MCF 10A (cell line): ENCODE measurements around the gene ZDHHC8. TPM values are rescaled to one million over a fixed set of nuclear protein-coding genes. Genes with fewer than 3 reads are reported as not detected.

Source experiments
- Bru-seq: library from RNA; stranded (reverse); fragments of 400-500 nt; gene quantifications from one replicate; lab custom pipeline; 2021; lab: Mats Ljungman, UMichigan
- BruChase-seq, 2 experiments: library from RNA; stranded (reverse); fragments of 400-500 nt; gene quantifications; one replicate each; lab custom pipeline; 2021; lab: Mats Ljungman, UMichigan
- BruUV-seq: library from RNA; stranded (reverse); fragments of 400-500 nt; replicated peaks from 2 replicates; lab custom pipeline; 2021; lab: Mats Ljungman, UMichigan
- CTCF ChIA-PET: fragments of 300-600 bp; sonication (Branson Sonifier 250); formaldehyde crosslinking; extraction: SDS; loops from one replicate; lab custom pipeline; 2021; ENCODE audit warnings: antibody characterized with exemption, inconsistent platforms; lab: Yijun Ruan, JAX
- POLR2A ChIA-PET: fragments of 300-600, 350-650 bp; sonication (Branson Sonifier 250); formaldehyde crosslinking; extraction: SDS; loops from one replicate; lab custom pipeline; 2020; ENCODE audit warnings: antibody characterized with exemption, inconsistent platforms; lab: Yijun Ruan, JAX
- DNase-seq: peaks from one replicate; pipeline ENCODE4 v3.0.0-alpha.2; 2018; ENCODE audit not compliant: unreplicated experiment
- H3K27ac Mint-ChIP-seq: one replicate; pipeline ENCODE4 v1.8.0; 2022; ENCODE audit warnings: mild to moderate bottlenecking, low read depth, mixed read lengths; ENCODE audit not compliant: unreplicated experiment
- H3K27me3 Mint-ChIP-seq: one replicate; pipeline ENCODE4 v1.8.0; 2022; ENCODE audit warnings: mixed read lengths; ENCODE audit not compliant: insufficient read depth, unreplicated experiment
- H3K36me3 Mint-ChIP-seq: one replicate; pipeline ENCODE4 v1.8.0; 2022; ENCODE audit warnings: mild to moderate bottlenecking, moderate library complexity, mixed read lengths; ENCODE audit not compliant: insufficient read depth, unreplicated experiment
- H3K4me1 Mint-ChIP-seq: one replicate; pipeline ENCODE4 v1.8.0; 2022; ENCODE audit warnings: mixed read lengths; ENCODE audit not compliant: insufficient read depth, unreplicated experiment
- H3K4me3 Mint-ChIP-seq: one replicate; pipeline ENCODE4 v1.8.0; 2022; ENCODE audit warnings: mild to moderate bottlenecking, moderate library complexity, mixed read lengths; ENCODE audit not compliant: unreplicated experiment
- H3K9me3 Mint-ChIP-seq: one replicate; pipeline ENCODE4 v1.8.0; 2022; ENCODE audit warnings: mixed read lengths; ENCODE audit not compliant: unreplicated experiment
- intact Hi-C: fragments of 100-400 bp; cut with micrococcal nuclease; formaldehyde crosslinking; loops from 2 replicates; pipeline ENCODE4 v1.14.1; 2022
- long read RNA-seq: library from polyadenylated mRNA; stranded (forward); transcript quantifications from one replicate; pipeline ENCODE4 v2.0.0, GENCODE V29; 2022
- total RNA-seq: library from RNA; stranded (reverse); gene quantifications from 2 replicates; pipeline ENCODE4 v1.2.3, GENCODE V29; 2022
- TF ChIP-seq, protein P1 (sequence below): fragments of 200-600 bp; IDR thresholded peaks from one replicate; pipeline ENCODE4 v1.8.0; 2022; ENCODE audit warnings: antibody characterized with exemption, mild to moderate bottlenecking; ENCODE audit not compliant: unreplicated experiment

Gene ZDHHC8, protein sequence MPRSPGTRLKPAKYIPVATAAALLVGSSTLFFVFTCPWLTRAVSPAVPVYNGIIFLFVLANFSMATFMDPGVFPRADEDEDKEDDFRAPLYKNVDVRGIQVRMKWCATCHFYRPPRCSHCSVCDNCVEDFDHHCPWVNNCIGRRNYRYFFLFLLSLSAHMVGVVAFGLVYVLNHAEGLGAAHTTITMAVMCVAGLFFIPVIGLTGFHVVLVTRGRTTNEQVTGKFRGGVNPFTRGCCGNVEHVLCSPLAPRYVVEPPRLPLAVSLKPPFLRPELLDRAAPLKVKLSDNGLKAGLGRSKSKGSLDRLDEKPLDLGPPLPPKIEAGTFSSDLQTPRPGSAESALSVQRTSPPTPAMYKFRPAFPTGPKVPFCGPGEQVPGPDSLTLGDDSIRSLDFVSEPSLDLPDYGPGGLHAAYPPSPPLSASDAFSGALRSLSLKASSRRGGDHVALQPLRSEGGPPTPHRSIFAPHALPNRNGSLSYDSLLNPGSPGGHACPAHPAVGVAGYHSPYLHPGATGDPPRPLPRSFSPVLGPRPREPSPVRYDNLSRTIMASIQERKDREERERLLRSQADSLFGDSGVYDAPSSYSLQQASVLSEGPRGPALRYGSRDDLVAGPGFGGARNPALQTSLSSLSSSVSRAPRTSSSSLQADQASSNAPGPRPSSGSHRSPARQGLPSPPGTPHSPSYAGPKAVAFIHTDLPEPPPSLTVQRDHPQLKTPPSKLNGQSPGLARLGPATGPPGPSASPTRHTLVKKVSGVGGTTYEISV
- total RNA-seq (43.6 and 44.8 TPM in 2 replicates), Bru-seq, nascent RNA (percentile 40 among the genes with signal in this experiment), BruChase-seq, experiment 1, labeled RNA remaining after a 6-hour chase (percentile 60 among the genes with signal in this experiment), BruChase-seq, experiment 2, labeled RNA remaining after a 2-hour chase (percentile 53 among the genes with signal in this experiment)
- long read RNA-seq, full-length matches to known transcripts: 8 of 35 reads
- long read RNA-seq, partial matches to known transcripts: 20 of 35 reads
- long read RNA-seq, other reads (novel, unspliced or antisense): 7 of 35 reads

DNA sequence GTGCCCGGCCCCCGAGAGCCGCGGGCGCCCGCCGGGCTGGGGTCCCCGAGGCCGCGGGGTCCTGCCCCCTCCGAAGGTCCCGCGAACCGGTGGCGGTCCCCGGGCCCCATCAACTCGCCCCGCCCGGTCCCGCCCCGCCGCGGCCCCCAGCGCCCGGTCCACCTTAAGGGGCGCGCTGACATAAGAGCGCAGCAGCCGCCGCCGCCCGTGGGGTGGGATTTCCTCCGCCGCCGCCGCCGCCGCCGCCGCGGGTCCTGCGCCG is at the start of gene ZDHHC8:
Gene ZDHHC8 (plus strand): TSS at position 208 of the 262 bp plus-strand sequence. CDS start 144 bp downstream, outside the sequence.
- no peak for DNase-seq
- Mint-ChIP-seq H3K4me3 (peak within 1 kb of the TSS; percentile 71), H3K27me3 (no peaks in the 10 kb centered on the region), H3K4me1 (no peaks in the 10 kb centered on the region), H3K27ac (peak within 1 kb of the TSS; percentile 61), H3K9me3 (no peaks in the 10 kb centered on the region), H3K36me3 (peaks cover 15% of the 10 kb centered on the region)
- intact Hi-C loops: no loop called here
- POLR2A ChIA-PET: no interaction called here
- no TSS peak for BruUV-seq
- CTCF ChIA-PET: no interaction called here
- TF ChIP-seq, protein P1, sequence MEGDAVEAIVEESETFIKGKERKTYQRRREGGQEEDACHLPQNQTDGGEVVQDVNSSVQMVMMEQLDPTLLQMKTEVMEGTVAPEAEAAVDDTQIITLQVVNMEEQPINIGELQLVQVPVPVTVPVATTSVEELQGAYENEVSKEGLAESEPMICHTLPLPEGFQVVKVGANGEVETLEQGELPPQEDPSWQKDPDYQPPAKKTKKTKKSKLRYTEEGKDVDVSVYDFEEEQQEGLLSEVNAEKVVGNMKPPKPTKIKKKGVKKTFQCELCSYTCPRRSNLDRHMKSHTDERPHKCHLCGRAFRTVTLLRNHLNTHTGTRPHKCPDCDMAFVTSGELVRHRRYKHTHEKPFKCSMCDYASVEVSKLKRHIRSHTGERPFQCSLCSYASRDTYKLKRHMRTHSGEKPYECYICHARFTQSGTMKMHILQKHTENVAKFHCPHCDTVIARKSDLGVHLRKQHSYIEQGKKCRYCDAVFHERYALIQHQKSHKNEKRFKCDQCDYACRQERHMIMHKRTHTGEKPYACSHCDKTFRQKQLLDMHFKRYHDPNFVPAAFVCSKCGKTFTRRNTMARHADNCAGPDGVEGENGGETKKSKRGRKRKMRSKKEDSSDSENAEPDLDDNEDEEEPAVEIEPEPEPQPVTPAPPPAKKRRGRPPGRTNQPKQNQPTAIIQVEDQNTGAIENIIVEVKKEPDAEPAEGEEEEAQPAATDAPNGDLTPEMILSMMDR: no peak

DNA sequence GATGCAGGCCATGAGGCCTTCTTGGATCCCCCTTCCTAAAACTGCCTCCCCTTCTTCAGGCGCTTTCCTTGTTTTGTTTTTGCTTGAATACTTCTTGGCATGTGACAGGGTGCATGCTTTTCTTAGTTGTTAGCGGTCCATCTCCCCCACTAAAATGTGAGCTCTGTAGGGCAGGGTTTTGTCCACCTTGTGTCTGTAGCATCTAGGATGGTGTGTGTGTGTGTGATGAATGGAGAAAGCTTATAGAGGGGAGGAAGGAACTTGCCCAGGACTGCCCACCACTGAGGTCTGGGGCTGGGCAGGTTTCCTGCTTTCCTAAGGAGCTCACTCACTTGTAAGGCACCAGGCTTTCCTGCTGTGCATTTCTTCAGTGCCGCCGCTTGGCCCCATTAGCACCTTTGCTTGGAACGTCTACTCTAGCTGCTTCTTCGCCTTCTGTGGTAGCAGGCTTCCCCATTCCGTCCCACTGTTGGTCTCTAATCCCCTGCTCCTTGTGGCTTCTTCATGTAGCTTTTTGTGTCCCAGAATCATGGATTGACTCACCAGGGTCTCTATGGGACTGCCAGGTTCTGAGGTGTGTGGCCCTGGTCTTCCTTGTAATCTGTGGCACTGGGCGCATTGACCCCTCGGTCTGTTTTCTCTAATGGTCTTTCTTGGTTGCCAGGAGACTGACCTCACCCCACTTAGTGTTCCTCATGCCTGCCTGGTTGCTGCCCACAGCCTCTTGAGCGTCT is 48.3 kb upstream of the ZDHHC8 start:
- CTCF ChIA-PET: interaction anchor here (0.9 kb wide), 1 partner anchor 19 kb away, joined by 4 read pairs; no protein-coding TSS in a partner anchor
- peaks cover 56% of the 10 kb centered on the region for H3K36me3 Mint-ChIP-seq
- H3K27me3 Mint-ChIP-seq: no peaks in the 10 kb centered on the region
- H3K4me1 Mint-ChIP-seq: peaks cover 38% of the 10 kb centered on the region
- no peak for DNase-seq
- peak overlapping the region; percentile 79 for H3K27ac Mint-ChIP-seq
- no TSS peak for BruUV-seq
- POLR2A ChIA-PET: interaction anchor here (1.4 to 3.2 kb wide), 2 partner anchors 21 to 34 kb away, joined by 3 to 13 read pairs; partner anchors contain the start of gene TRMT2A
- H3K4me3 Mint-ChIP-seq: peak overlapping the region; percentile 11
- TF ChIP-seq, protein P1: no peak
- H3K9me3 Mint-ChIP-seq: no peaks in the 10 kb centered on the region
- intact Hi-C loops: no loop called here

DNA sequence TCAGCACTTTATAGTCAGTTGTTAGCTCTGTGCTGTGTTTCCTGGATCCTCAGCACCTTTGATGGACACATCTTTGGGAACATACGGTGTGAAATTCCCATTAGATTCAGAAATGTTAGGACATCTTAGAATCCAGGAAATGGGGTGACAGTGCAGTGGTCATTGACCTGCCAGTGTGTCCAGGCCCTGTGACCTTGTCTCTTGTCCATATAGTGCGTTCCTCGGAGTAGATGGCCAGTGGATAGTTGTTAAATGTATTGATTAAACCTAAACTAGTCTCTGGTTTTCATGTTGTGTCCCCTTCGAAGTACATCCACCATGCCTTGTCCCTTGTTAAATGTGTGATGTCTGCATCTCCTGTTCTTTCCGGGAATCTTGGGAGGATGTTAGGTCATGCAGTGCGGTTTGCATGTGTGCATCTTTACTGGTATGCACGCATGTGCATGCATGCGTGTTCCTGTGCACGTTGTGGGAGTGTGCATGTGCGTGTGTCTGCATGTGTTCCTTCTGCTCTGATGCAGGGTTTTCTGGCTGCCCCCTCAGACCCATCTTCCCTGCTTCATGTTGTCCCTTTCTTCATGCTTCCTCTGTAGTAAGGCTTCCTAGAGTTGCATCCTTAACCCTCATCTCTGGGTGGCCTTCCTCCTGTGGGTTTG is 47.6 kb upstream of the ZDHHC8 start:
- Mint-ChIP-seq H3K36me3 (peaks cover 63% of the 10 kb centered on the region), H3K27ac (no peak overlapping the region), H3K27me3 (no peaks in the 10 kb centered on the region), H3K4me1 (peaks cover 38% of the 10 kb centered on the region), H3K9me3 (no peaks in the 10 kb centered on the region), H3K4me3 (peak overlapping the region; percentile 11)
- intact Hi-C loops: no loop called here
- DNase-seq: no peak
- BruUV-seq: no TSS peak
- TF ChIP-seq, protein P1: no peak
- POLR2A ChIA-PET: interaction anchor here (1.4 kb wide), 1 partner anchor 22 kb away, joined by 3 read pairs; no protein-coding TSS in a partner anchor
- CTCF ChIA-PET: interaction anchor here (0.9 kb wide), 1 partner anchor 19 kb away, joined by 4 read pairs; no protein-coding TSS in a partner anchor
